H1 (cell line): Measurements from ENCODE around the gene TRMT61A.

ENCODE experiments used
- ATF2 ChIP-seq: IDR thresholded peaks from 2 replicates; pipeline ENCODE4 v1.6.1; 2012; ENCODE audit warnings: low read length, inconsistent platforms
- CTBP2 ChIP-seq: IDR thresholded peaks from 2 replicates; pipeline ENCODE4 v1.7.0; 2011; ENCODE audit warnings: borderline replicate concordance, mild to moderate bottlenecking, moderate library complexity, mixed read lengths, low read length; ENCODE audit not compliant: insufficient read depth, insufficient read length
- CTCF ChIP-seq, 3 experiments: IDR thresholded peaks; 1 replicate in 2 of 3; 2 replicates in 1 of 3; pipeline versions ENCODE4 v1.5.1 to v1.6.1; 2011; ENCODE audit warnings: low read length in 3 of 3, mild to moderate bottlenecking in 3 of 3, inconsistent platforms in 2 of 3, low read depth in 1 of 3, moderate library complexity in 1 of 3; ENCODE audit not compliant: insufficient read depth in 1 of 3; ENCODE audit errors: control extremely low read depth in 1 of 3
- EP300 ChIP-seq, 2 experiments: IDR thresholded peaks; 1 replicate in 1 of 2; 2 replicates in 1 of 2; pipeline ENCODE4 v1.6.1; 2011 to 2012; ENCODE audit warnings: low read depth in 2 of 2, low read length in 2 of 2, mild to moderate bottlenecking in 2 of 2, borderline replicate concordance in 1 of 2, inconsistent platforms in 1 of 2, moderate library complexity in 1 of 2
- EZH2 ChIP-seq: fragments of 200-600 bp; sonication (generic); IDR thresholded peaks from 2 replicates; pipeline ENCODE4 v1.7.1; 2012; ENCODE audit warnings: low read depth, mild to moderate bottlenecking, moderate library complexity, low read length, inconsistent platforms; ENCODE audit not compliant: severe bottlenecking
- GABPA ChIP-seq: IDR thresholded peaks from 2 replicates; pipeline ENCODE4 v1.6.1; 2011; ENCODE audit warnings: mild to moderate bottlenecking, low read length, moderate library complexity, borderline replicate concordance; ENCODE audit not compliant: insufficient read depth
- GTF2F1 ChIP-seq: IDR thresholded peaks from 2 replicates; pipeline ENCODE4 v1.6.1; 2012; ENCODE audit warnings: low read depth, low read length, improper control_type of control experiment, borderline replicate concordance
- HDAC6 ChIP-seq: IDR thresholded peaks from one replicate; pipeline ENCODE4 v1.7.1; 2012; ENCODE audit warnings: low read depth, mild to moderate bottlenecking, inconsistent platforms, low read length, moderate library complexity
- MAFK ChIP-seq: IDR thresholded peaks from 2 replicates; pipeline ENCODE4 v1.6.1; 2012; ENCODE audit warnings: low read depth, mild to moderate bottlenecking, improper control_type of control experiment, low read length
- POLR2A ChIP-seq, 2 experiments: IDR thresholded peaks; 1 replicate in 1 of 2; 2 replicates in 1 of 2; pipeline ENCODE4 v1.6.1; 2011; ENCODE audit warnings: low read depth in 2 of 2, low read length in 2 of 2, mild to moderate bottlenecking in 2 of 2; ENCODE audit errors: control extremely low read depth in 1 of 2
- SP1 ChIP-seq: IDR thresholded peaks from 2 replicates; pipeline ENCODE4 v1.6.1; 2011; ENCODE audit warnings: low read depth, low read length
- SP4 ChIP-seq: IDR thresholded peaks from 2 replicates; pipeline ENCODE4 v1.6.1; 2012; ENCODE audit warnings: low read length, inconsistent platforms
- TCF12 ChIP-seq: IDR thresholded peaks from 2 replicates; pipeline ENCODE4 v1.6.1; 2011; ENCODE audit warnings: low read depth, mild to moderate bottlenecking, low read length

- TF ChIP-seq CTCF (IDR thresholded peaks at IDR 0.05; ENCODE audit: control extremely low read depth in 1 of 3, insufficient read depth in 1 of 3, low read depth in 1 of 3, low read length in 3 of 3): no peak
- TF ChIP-seq EZH2: no peak
- no peak for TF ChIP-seq HDAC6
- no peak for TF ChIP-seq TCF12
- no peak for TF ChIP-seq EP300 (IDR thresholded peaks at IDR 0.05; ENCODE audit: borderline replicate concordance in 1 of 2, low read depth in 2 of 2, low read length in 2 of 2)
- TF ChIP-seq SP1: peak; percentile 41; the same call in 1 of the 2 replicates
- TF ChIP-seq POLR2A (IDR thresholded peaks at IDR 0.05; ENCODE audit: control extremely low read depth in 1 of 2, low read depth in 2 of 2, low read length in 2 of 2): no peak; a peak in 2 of 3 replicates
- TF ChIP-seq CTBP2: no peak
- no peak; the same call in 1 of the 2 replicates for TF ChIP-seq ATF2
- TF ChIP-seq MAFK: no peak
- TF ChIP-seq SP4: no peak
- no peak for TF ChIP-seq GABPA
- TF ChIP-seq GTF2F1: no peak
These were observed 9.8 kb upstream of the TRMT61A start for GRCh38 chr14:103519043-103519836.
